Stimulated activated naive CD8-positive, alpha-beta T cell treated with anti-CD3 and anti-CD28 coated beads, Interleukin-15, amount 100 ng/mL, for 72 hours (primary cell): ENCODE measurements around the gene PPIB.

Experiments used
- ATAC-seq: fragments of 150-1000 bp; cut with Tn5 transposase; 2 replicates; pipeline ENCODE4 v1.10.0; 2021; ENCODE audit warnings: mild to moderate bottlenecking, moderate library complexity
- DNase-seq, 2 donors: peaks; one replicate each; pipeline ENCODE4 v3.0.0; 2021 to 2022
- H3K27ac Mint-ChIP-seq, 2 donors: one replicate each; pipeline ENCODE4 v1.8.0; 2022; ENCODE audit warnings: mild to moderate bottlenecking in 2 of 2, mixed read lengths in 2 of 2, moderate library complexity in 2 of 2
- H3K27me3 Mint-ChIP-seq: one replicate; pipeline ENCODE4 v1.8.0; 2022; ENCODE audit warnings: mixed read lengths
- H3K4me1 Mint-ChIP-seq: one replicate; pipeline ENCODE4 v1.8.0; 2022; ENCODE audit warnings: mild to moderate bottlenecking, mixed read lengths
- H3K4me3 Mint-ChIP-seq, 2 donors: one replicate each; pipeline ENCODE4 v1.8.0; 2022; ENCODE audit warnings: mild to moderate bottlenecking in 2 of 2, mixed read lengths in 2 of 2, moderate library complexity in 1 of 2
- H3K9me3 Mint-ChIP-seq, 2 donors: one replicate each; pipeline ENCODE4 v1.8.0; 2022; ENCODE audit warnings: mixed read lengths in 2 of 2

PPIB gene

DNA sequence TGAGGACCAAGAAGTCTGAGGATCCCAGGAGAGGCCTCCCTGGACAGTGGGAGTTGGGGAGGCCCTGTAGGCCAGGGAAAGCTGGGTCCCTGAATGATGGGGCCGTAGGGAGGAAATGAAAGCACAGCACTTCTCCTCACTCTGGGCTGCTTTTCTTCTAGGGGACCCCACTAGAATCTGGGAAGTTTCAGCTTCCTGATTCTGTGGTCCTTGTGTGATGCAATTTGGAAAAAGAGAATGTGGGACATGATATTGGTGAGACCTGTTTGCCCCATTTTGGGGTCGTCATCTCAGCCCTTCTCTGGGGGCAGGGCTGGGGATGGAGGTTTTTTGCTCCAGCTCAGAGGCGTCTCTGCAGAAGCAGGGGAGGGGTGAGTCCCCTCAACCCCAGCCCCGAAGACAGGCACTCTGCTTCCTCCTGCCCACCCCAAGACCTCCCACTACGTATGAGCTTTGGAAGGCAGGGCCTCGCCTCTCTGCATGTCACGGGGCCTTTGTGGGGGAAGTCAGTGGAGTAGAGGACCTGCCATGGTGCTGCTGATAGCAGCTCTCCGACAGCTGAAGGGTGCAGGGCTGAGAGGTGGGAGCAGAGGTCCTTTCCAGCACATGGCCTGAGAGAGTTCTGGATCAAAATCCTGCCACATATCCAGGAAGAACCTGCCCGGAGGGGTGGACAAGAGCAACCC lies 12.8 kb downstream of the PPIB start:
- no peak for ATAC-seq
- Mint-ChIP-seq H3K4me3 (peak overlapping the region in 1 of 2 donors; percentile 1), H3K27ac (no peak overlapping the region), H3K27me3 (peaks cover 21% of the 10 kb centered on the region), H3K4me1 (peaks cover 38% of the 10 kb centered on the region), H3K9me3 (no peaks in the 10 kb centered on the region)
- DNase-seq: no peak

- peak overlapping the region; percentile 1 to 7 for H3K4me3 Mint-ChIP-seq
- no peak overlapping the region for H3K27ac Mint-ChIP-seq
- ATAC-seq: no peak
- peaks cover 38% of the 10 kb centered on the region for H3K4me1 Mint-ChIP-seq
- peaks cover 21% of the 10 kb centered on the region for H3K27me3 Mint-ChIP-seq
- H3K9me3 Mint-ChIP-seq: no peaks in the 10 kb centered on the region
- DNase-seq: peak in 1 of 2 donors; percentile 34
These were observed 13.4 kb downstream of the PPIB start for GRCh38 chr15:64149424-64149823.

DNA sequence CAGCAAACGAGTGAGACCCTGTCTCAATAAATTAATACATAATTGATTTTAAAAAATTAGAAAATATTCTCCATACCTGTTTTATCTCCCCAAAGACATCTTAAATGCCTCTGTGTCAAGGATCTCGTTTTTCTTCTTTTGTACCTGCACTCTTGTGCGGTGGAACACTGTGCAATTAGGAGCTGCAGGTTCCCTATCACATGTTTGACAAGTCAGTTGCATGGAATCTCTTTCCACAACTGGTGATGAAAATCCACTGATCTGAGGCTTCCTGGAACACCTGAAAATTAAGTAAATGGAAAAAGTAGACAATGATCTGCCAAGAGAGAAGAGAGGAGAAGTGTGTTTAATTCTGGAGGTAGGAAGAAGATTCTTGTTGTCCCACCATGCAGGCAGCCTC lies 14.2 kb downstream of the PPIB start:
- no peaks in the 10 kb centered on the region for H3K9me3 Mint-ChIP-seq
- no peak for ATAC-seq
- no peak overlapping the region for H3K4me3 Mint-ChIP-seq
- H3K27me3 Mint-ChIP-seq: peaks cover 21% of the 10 kb centered on the region
- no peak for DNase-seq
- H3K4me1 Mint-ChIP-seq: peaks cover 34% of the 10 kb centered on the region
- no peak overlapping the region for H3K27ac Mint-ChIP-seq

GRCh38 chr15:64148168-64148567 lies 14.7 kb downstream of the PPIB start:
- Mint-ChIP-seq H3K9me3 (no peaks in the 10 kb centered on the region), H3K27ac (no peak overlapping the region), H3K4me1 (peaks cover 30% of the 10 kb centered on the region), H3K4me3 (no peak overlapping the region), H3K27me3 (peaks cover 18% of the 10 kb centered on the region)
- ATAC-seq: no peak
- DNase-seq: no peak

DNA sequence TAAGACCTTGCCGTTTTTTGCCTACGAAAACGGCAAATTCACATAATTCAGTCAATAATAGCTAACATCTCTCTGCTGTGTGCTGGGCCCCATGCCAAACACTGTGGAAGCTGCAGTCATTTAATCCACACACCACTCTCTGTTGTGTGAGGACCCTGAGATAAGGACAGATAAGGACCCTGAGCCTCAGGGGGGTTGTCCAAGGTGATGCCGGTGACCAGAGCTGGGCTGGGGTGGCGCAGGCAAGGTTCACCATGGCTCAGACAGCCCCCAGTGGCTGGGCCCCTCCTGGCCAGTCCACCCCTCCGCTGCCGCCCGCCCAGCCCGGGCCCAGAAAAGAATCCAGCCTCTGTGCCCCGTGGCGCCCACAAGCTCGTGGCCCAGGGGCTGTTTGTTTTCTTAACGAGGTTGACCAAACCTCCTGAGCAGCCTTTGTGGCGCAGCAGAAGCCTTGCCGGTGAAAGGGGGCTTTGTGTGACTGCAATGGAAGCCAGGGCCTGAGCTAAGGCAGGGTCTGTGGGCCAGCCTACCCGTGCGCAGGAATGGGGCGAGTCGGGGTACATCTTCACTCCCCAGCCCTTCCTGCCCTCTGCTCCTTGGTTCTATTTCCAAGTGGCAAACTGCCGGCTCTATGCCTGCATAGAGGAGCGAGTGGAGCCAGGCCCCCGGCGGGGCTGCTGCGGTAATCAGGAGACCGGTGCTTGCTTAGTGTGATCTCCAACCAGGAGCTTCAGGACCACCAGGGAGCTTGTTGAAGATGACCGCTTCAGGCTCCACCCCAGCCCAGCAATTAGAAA lies 15.7 kb downstream of the PPIB start:
- Mint-ChIP-seq H3K4me1 (peaks cover 21% of the 10 kb centered on the region), H3K9me3 (no peaks in the 10 kb centered on the region), H3K4me3 (no peak overlapping the region), H3K27me3 (peaks cover 8% of the 10 kb centered on the region), H3K27ac (no peak overlapping the region)
- ATAC-seq: no peak
- DNase-seq: no peak

DNA sequence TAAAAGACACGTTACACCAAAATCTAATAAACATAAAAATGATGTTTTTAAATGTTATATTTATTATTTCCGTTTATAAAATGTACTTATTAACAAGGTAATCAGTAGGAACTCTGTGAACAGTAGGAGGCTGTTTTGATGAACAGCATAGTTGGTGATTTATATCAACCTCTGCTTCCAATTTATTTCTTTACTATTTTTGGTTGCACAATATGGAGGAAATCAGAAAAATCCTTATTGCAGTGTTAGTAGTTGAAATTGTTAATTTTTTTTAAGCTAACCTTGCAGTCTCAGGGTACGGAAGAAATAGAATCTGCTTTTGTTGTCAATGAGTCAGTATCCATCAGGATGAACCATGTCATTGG lies 16.3 kb downstream of the PPIB start:
- H3K4me1 Mint-ChIP-seq: peaks cover 24% of the 10 kb centered on the region
- no peaks in the 10 kb centered on the region for H3K9me3 Mint-ChIP-seq
- DNase-seq: no peak
- H3K4me3 Mint-ChIP-seq: no peak overlapping the region
- H3K27me3 Mint-ChIP-seq: peaks cover 8% of the 10 kb centered on the region
- ATAC-seq: no peak
- no peak overlapping the region for H3K27ac Mint-ChIP-seq

DNA sequence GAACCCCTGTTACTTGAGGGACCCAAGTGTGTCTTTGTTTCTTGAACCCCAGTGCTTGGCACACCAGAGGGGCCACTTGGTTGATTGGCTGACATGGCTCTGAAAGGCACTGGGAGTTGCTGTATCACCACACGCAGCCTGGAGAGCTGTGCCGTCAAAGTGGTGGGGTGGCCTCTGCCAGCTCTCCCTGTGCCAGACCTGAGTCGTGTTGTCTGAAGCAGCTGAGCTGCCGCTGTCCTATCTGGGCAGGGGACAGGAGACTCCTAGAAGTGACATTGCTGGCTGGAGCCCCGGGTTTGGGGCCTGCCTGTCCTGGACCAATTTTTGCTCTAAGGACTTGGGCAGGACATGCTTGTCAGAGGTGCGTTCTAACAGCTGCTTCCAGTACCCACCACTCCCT lies 16.8 kb downstream of the PPIB start:
- no peaks in the 10 kb centered on the region for H3K9me3 Mint-ChIP-seq
- DNase-seq (no peak), ATAC-seq (no peak)
- no peak overlapping the region for H3K4me3 Mint-ChIP-seq
- H3K27me3 Mint-ChIP-seq: peaks cover 5% of the 10 kb centered on the region
- no peak overlapping the region for H3K27ac Mint-ChIP-seq
- peaks cover 23% of the 10 kb centered on the region for H3K4me1 Mint-ChIP-seq

GRCh38 chr15:64144565-64145281 lies 18.1 kb downstream of the PPIB start:
- ATAC-seq: no peak
- Mint-ChIP-seq H3K4me1 (peaks cover 10% of the 10 kb centered on the region), H3K27me3 (no peaks in the 10 kb centered on the region), H3K27ac (no peak overlapping the region), H3K4me3 (no peak overlapping the region), H3K9me3 (no peaks in the 10 kb centered on the region)
- no peak for DNase-seq

DNA sequence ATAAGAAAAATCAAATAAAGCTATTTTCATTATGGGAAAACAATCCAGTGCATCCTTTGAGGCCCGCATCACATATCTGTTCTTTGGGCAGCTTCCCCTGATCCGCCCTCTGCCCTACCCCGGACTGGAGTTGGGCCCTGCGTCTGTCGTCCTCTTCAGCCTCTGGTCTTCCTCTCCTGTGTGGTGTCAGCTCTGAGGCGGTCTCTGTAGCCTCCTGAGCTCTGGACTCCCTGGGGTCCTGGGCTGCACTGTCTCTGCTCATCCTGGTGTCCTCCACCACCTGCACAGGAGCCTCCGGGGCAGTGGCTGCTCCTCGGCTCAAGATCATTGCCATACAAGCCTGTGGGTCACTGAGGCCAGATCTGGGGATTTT lies 18.6 kb downstream of the PPIB start:
- H3K27me3 Mint-ChIP-seq: no peaks in the 10 kb centered on the region
- H3K4me1 Mint-ChIP-seq: peaks cover 5% of the 10 kb centered on the region
- H3K27ac Mint-ChIP-seq: no peak overlapping the region
- DNase-seq: no peak
- no peak overlapping the region for H3K4me3 Mint-ChIP-seq
- no peak for ATAC-seq
- H3K9me3 Mint-ChIP-seq: no peaks in the 10 kb centered on the region

DNA sequence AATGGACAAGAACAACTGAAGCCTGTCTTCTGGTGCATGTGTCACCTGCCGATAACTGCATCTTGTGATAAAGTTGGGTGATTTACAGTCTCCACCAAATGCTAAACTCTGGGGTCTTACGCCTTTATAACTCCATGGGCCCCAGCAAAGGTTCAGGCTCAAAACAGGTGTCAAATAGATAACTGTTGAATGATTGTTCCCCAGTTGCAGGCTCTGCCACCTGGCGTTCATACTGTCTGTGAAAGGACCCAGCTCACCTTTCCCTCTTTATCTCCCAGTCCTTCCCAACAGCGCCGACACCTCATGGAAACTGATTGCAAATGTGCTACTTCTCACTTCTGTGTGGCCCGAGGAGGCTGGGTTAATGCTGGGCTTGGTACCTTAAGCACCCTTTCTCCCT lies 19.5 kb downstream of the PPIB start:
- Mint-ChIP-seq H3K4me1 (peaks cover 5% of the 10 kb centered on the region), H3K27ac (no peak overlapping the region), H3K4me3 (no peak overlapping the region), H3K9me3 (no peaks in the 10 kb centered on the region), H3K27me3 (no peaks in the 10 kb centered on the region)
- DNase-seq (no peak), ATAC-seq (no peak)

DNA sequence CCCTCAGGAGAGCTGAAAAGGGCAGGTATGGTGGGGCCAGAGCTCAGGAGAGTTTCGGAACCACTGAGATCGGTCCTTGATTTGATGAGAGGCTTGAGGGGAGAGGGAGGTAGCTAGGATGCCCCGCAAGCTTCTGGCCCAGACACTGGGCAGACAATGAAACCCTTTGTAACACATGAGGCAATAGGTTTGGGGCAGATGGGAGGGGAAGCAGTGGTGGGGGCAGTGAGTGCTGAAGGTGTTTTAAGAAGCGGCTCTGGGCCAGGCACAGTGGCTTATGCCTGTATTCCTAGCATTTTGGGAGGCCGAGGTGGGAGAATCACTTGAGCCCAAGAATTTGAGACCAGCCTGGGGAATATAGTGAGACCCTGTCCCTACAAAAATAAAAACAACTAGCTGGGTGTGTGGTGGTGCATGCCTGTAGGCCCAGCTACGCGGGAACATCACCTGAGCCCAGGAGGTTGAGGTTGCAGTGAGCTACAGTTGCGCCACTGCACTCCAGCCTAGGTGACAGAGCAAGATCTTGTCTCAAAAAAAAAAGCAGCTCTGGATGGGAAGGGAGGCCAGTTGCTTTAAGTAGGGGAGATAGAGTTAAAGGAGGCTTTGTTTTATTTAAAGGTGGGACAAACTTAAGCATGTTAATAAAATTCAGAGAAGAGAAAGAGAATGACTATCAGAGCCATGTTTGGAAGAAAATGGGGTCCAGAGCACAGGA lies 20.9 kb downstream of the PPIB start:
- Mint-ChIP-seq H3K4me3 (no peak overlapping the region), H3K9me3 (no peaks in the 10 kb centered on the region), H3K27me3 (no peaks in the 10 kb centered on the region), H3K27ac (peak overlapping the region; percentile 42 to 66), H3K4me1 (peaks cover 5% of the 10 kb centered on the region)
- no peak for ATAC-seq
- no peak for DNase-seq

DNA sequence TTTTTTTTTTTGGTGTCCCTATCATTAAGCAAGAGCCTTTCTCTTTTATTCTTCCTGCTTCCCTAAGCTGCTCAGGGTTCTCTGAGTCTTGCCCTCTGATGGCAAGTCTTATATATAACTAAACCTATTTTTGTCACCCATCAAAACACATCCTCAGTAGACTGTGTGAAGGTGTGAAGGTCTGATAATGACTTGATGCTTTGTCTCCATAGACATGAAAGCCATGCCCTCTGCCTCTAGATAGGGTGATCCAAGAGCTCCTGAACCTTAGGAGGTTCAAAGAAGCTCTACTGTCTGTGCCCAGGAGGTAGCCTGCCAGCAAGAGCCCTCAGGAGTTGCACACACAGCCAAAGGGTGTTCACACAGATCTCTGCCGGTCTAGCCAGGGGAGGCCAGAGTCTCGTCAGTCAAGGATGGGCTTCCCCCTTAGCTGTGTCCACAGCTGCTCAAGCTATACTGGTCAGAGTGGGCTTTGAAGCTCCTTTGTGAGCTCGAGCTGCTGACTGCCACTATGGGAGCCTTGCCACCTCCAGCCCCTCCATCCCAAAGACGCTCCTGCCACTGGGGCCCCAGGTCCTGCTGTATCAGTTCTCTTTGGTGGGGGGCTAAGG lies 24.4 kb downstream of the PPIB start:
- DNase-seq (no peak), ATAC-seq (no peak)
- H3K27me3 Mint-ChIP-seq: no peaks in the 10 kb centered on the region
- no peaks in the 10 kb centered on the region for H3K9me3 Mint-ChIP-seq
- H3K4me3 Mint-ChIP-seq: no peak overlapping the region
- H3K4me1 Mint-ChIP-seq: peaks cover 5% of the 10 kb centered on the region
- H3K27ac Mint-ChIP-seq: peak overlapping the region in 1 of 2 donors; percentile 46

GRCh38 chr15:64137226-64137833 lies 25.5 kb downstream of the PPIB start:
- H3K4me3 Mint-ChIP-seq: no peak overlapping the region
- no peaks in the 10 kb centered on the region for H3K9me3 Mint-ChIP-seq
- no peak for DNase-seq
- H3K4me1 Mint-ChIP-seq: peaks cover 5% of the 10 kb centered on the region
- no peak for ATAC-seq
- no peak overlapping the region for H3K27ac Mint-ChIP-seq
- no peaks in the 10 kb centered on the region for H3K27me3 Mint-ChIP-seq

DNA sequence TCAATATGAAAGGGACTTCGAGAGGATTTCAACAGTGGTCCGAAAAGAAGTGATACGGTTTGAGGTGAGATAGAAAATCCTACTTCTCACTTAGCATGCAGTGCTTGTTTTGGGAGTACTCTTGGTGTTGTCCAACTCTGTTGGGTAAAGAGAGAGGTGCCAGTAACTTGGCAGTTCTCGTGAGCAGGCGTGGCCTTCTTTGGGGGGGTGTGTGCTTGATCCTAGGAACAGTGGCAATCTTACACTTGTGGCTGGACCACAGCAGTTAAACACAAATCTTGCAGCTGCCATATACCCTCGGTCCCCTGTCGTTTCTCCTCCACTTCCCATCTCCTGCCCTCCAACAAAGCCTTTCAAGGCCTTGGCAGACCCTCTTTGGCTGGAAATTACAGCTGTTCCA lies 26.5 kb downstream of the PPIB start:
- Mint-ChIP-seq H3K27ac (peak overlapping the region in 1 of 2 donors; percentile 22), H3K4me1 (peaks cover under 1% of the 10 kb centered on the region), H3K4me3 (no peak overlapping the region), H3K9me3 (no peaks in the 10 kb centered on the region), H3K27me3 (no peaks in the 10 kb centered on the region)
- ATAC-seq (no peak), DNase-seq (no peak)

GRCh38 chr15:64134345-64134829 lies 28.4 kb downstream of the PPIB start:
- Mint-ChIP-seq H3K4me1 (no peaks in the 10 kb centered on the region), H3K27me3 (no peaks in the 10 kb centered on the region), H3K4me3 (no peak overlapping the region), H3K27ac (peak overlapping the region in 1 of 2 donors; percentile 67), H3K9me3 (no peaks in the 10 kb centered on the region)
- ATAC-seq (no peak), DNase-seq (no peak)
